Measurements from ENCODE around the gene SMYD3.

GRCh38 chr1:246018146-246018545 is 488.9 kb downstream of the SMYD3 start:
- TF ChIP-seq CTCF (IDR thresholded peaks at IDR 0.05 in 8 of 11, conservative IDR thresholded peaks at IDR 0.05 in 3 of 11) (no peak), POLR2AphosphoS5 (IDR thresholded peaks at IDR 0.05) (no peak)

Measured in spleen (tissue), 7 donors.